HG03469 (cell line): Measurements from ENCODE around the gene CRYBB2.
"Not testable (repeated sequence)": the region's sequence is repeated elsewhere in the genome, so short reads cannot be mapped to it uniquely, and the experiment has no call there.

ENCODE experiments used
- ATAC-seq: cut with Tn5 transposase; IDR thresholded peaks from one replicate; pipeline ENCODE4 v1.9.1; 2021; ENCODE audit warnings: mild to moderate bottlenecking, moderate library complexity, moderate number of reproducible peaks; ENCODE audit not compliant: unreplicated experiment

CRYBB2 gene

DNA sequence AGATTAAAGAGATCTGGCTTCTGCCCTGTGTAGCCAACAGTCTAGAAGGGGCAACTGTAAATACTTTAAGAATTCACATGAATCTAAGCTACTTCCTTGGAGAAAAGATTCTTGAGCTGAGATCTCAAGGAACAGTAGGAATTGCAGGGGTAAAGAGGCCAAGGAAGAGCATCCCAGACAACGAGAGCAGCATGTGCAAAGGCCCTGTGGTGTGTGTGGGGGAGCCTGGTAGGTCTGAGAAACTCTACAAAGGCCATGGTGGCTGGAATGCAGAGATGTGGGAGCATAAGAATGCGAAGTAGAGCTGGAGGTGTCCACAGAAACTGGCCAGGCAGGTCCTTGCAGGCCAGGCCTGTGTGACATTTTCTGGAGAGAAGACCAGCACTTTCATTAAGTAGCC is 11.3 kb downstream of the CRYBB2 start:
- ATAC-seq: not testable (repeated sequence)

DNA sequence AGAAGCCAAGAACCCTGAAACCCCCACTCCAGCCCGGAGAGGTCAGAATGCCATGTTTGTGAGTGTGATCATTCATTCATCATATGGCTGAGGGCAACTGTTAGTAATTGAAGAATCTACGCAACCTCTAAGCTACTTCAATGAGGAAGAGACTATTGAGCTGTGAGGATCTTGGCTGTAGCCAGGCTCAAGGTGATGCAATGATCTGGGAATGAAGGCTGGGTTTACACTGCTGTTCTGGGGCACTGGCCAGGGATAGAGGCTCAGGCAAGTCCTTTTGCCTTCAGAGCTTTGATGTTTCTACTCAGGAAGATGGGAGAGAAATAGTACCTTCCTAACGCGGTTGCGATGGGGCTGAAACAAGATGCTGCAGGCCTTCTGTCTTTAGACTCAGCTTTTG is 12.9 kb downstream of the CRYBB2 start:
- ATAC-seq: no peak

DNA sequence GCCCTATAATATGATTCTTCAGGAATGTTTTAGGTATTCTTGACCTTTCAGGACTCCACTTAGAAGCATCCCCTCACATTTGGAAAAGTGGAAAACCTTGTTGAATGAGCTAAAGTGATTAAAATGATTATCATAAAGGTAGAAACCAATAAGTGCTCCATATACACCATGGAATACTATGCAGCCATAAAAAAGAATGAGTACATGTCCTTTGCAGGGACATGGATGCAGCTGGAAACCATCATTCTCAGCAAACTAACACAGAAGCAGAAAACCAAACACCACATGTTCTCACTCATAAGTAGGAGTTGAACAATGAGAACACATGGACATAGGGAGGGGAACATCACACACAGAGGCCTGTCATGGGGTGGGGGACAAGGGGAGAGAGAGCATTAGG is 14.3 kb downstream of the CRYBB2 start:
- not testable (repeated sequence) for ATAC-seq

DNA sequence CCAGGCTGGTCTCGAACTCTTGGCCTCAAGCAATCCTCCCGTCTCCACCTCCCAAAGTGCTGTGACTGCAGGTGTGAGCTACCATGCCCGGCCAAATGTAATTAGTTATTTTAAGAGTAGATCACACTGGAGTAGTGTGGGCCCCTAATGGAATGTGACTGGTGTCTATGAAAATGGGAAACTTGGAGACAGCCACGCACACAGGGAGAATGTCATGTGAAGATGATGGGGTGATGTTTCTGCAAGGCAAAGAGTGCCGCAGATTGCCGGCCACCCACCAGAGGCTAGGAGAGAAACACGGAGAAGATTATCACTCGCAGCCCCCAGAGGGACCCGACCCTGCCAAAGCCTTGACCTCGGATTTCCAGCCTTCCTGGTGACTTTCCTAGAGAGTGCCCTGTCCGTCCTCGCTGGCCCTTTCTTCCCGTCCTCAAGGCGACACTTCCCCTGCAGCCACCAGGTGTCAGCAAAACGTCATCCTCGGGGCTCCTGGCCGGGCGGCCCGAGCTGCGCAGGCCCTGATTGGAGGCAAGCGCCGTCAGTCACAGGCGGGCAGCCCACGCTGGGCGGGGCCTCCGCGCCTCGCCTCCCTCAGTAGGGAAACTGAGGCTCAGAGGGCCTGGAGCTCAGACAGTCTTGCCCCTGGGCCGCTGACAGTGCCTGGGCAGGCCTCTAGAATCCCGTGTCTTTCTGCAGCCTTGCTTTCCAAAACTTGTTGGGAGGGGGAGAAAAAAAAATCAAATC is 16.3 kb downstream of the CRYBB2 start:
- no peak for ATAC-seq

DNA sequence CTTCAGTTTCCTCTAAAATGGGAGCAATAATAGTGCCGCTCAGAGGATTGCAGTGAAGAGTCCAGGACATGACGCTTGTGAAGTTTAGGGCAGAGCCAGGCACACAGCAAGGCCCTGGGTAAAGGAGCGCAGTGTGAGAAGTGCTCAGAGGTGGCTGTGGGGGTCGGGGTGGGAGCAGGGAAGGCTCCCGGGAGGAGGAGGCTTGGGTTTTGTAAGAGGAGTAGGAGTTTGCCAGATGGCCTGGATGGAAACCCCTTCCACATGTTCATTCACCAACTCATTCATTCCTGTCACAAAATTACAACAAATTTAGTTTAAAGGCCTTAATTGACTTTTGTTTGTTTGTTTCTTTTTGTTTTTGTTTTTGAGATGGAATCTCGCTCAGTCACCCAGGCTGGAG is 17.0 kb downstream of the CRYBB2 start:
- ATAC-seq: no peak

DNA sequence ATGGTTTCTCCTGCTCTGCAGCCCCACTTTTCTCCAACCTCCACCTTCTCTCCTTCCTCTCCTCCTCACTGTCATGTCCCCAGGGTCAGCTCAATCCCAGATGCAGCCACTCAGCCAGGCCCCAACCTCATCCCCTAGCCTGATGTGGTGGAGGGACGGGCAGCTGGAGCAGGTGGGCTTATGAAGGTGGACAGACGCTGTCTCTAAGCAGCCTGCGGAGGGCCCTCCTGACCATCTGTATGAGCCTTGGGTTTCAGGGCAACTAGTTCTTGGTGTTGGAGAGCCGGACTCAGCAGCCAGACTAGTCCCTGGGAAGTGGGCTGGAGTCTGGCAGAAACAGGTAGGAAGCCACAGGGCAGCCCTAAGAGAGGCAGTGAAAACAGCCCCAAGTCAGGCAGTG is 18.1 kb downstream of the CRYBB2 start:
- no peak for ATAC-seq

DNA sequence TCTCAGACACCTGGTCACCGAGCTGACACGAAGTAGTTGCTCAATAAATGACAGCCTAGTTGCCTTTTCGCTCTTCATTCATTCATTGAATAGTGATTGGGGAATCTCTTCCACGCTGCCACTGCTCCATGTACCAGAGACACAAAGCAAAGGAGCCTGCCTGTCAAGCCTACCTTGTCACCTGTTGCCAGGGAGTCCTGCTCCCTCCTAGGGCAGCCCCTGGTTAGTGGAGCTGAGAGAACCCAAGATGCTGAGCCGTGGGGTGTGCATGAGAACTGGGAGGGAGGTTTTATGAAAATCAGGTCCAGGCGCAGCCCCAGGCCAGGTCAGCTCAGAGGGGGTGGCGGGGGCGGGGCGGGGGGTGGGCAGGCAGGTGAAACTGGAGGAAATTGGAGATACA is 18.6 kb downstream of the CRYBB2 start:
- not testable (repeated sequence) for ATAC-seq

DNA sequence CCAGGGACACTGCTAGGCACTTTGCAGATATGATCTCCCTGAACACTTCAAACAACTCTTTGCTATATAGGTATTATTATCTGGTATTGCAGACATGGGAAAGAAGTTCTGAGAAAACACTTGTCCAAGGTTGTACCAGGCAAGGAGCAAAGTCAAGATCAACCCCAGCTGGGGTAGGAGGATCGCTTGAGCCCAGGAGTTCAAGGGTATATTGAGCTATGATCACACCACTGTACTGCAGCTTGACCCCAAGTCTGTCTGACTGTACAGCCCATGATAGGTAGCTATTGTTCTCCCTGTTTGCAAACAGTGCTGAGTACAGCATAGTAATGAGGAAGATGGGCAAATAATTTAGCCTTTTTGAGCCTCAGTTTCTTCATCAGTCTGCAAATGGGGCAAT is 35.7 kb downstream of the CRYBB2 start:
- ATAC-seq: not testable (repeated sequence)

DNA sequence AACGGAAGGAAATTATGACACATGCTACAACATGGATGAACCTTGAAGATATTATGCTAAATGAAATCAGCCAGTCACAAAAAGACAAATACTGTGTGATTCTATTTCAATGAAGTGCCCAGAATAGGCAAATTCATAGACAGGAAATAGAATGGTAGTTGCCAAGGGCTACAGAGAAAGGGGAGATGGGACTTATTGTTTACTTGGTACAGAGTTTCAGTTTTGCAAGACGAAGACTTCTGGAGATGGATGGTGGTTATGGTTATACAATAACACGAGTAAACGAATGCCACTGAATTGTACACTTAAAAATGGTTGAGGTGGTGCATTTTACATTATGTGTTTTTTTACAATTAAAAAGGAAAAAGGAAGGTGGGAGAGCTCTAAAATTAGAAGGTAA is 48.1 kb downstream of the CRYBB2 start:
- ATAC-seq: not testable (repeated sequence)

DNA sequence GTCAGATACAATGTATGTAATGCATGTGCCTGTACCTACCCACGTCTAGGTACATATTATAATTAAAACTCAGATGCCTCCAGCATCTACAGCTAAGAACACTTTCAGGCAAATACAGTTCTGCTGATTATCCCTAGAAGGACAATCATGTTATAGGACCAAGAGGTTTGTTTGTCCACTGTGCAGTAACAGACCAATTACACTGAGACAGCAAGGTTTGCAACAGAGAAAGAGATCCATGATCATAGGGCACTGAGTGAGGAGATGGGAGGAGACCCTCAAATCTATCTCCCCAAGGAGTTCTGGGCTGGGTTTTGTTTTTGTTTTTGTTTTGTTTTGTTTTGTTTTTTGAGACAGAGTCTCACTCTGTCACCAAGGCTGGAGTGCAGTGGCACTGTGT is 49.5 kb downstream of the CRYBB2 start:
- not testable (repeated sequence) for ATAC-seq

DNA sequence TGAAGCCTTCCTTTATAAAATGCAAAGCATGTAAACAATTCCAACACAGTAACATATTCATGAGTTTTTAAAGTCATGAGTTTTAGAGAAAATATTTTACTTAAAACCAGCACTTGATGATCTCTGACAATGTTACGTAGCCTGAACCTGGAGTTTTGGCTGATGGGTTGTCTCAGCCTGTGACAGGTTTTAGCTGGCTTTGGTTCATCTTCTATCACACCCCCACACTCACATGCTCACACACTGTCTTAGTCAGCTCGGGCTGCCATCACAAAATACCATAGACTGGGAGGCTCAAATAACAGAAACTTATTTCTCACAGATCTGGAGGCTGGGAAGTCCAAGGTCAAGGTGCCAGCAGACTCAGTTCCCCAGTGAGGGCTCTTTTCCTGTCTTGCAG is 50.6 kb downstream of the CRYBB2 start:
- not testable (repeated sequence) for ATAC-seq

DNA sequence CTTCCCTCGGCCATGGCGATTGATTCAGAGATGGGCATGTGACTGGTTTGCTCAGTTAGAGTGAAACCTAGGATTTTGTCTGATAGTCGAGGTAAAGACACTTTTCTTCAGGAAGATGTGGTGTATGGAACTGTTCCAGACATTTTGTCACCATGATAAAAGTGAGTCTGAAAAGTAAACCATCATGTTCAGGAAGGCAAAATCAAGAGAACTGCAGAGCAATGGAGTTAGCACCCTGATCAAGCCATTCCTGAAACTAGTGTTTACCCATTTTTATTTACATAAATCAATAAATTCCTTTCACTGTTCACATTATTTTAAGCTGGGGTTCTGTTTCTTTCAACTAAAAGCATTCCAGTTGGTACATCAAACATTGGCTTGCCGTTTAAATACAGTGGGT is 53.8 kb downstream of the CRYBB2 start:
- not testable (repeated sequence) for ATAC-seq

DNA sequence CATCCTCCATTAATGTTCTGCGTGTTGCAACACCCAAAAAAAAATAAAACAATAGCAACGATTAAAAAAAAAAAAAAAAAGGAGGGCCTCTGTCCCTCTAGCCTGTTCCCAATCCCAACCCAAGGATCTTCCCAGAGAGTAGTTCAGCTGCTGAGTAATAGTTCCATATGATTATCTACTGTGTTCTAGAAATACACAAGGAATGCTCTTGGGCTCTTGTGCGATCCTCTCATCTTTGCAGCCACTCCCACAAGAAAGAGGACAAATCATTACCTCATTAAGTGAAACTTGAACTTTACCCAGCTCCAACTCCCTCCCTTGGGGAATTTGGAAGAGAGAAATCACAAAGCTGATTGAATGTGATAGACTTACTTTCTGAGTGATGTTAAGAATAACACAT is 54.5 kb downstream of the CRYBB2 start:
- not testable (repeated sequence) for ATAC-seq

DNA sequence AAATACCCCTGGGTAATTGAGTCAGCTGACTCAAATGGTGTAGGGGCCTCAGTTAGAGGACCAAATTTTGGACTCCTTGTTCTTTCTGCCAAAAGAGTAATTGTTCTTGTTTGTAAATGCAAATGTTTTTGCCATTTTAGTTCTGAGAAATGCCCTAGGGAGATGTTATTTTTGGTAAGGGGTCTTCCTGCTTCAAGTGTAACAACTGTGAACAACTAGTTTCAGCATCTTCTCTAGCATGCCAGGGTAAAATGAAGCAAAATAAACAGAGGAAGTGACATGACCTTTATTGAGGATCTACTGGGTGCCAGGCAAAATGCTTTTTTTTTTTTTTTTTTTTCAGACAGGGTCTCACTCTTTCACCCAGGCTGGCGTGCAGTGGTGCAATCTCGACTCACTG is 60.7 kb downstream of the CRYBB2 start:
- ATAC-seq: not testable (repeated sequence)
